Measurements from ENCODE around the gene CNGA3.

DNA sequence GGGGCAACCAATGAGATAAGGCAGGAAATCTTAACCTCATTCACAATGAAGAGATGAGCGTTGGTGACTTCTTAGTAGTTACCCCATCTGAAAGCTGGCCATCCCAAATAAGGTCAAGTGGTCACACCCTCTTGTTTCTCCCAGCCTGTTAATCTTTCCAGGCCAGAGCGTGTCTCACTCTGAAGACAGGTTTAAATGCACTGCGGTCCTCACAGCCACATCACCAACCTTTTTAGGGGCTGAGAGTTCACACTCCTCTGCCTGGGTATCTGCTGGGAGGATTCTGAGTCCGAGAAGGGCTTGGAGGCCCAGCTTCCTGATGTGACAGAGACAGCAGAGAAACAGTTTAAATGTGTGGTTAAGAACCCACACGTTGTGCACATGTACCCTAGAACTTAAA lies 13.3 kb upstream of the CNGA3 start:
- TF ChIP-seq, protein P1, sequence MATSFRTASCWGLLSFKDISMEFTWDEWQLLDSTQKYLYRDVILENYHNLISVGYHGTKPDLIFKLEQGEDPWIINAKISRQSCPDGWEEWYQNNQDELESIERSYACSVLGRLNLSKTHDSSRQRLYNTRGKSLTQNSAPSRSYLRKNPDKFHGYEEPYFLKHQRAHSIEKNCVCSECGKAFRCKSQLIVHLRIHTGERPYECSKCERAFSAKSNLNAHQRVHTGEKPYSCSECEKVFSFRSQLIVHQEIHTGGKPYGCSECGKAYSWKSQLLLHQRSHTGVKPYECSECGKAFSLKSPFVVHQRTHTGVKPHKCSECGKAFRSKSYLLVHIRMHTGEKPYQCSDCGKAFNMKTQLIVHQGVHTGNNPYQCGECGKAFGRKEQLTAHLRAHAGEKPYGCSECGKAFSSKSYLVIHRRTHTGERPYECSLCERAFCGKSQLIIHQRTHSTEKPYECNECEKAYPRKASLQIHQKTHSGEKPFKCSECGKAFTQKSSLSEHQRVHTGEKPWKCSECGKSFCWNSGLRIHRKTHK (tag by site-specific recombination; IDR thresholded peaks at IDR 0.05) = no peak
- no peak for TF ChIP-seq ZNF138 (tag by site-specific recombination; IDR thresholded peaks at IDR 0.05; ENCODE audit: borderline replicate concordance)
- TF ChIP-seq, protein P2, sequence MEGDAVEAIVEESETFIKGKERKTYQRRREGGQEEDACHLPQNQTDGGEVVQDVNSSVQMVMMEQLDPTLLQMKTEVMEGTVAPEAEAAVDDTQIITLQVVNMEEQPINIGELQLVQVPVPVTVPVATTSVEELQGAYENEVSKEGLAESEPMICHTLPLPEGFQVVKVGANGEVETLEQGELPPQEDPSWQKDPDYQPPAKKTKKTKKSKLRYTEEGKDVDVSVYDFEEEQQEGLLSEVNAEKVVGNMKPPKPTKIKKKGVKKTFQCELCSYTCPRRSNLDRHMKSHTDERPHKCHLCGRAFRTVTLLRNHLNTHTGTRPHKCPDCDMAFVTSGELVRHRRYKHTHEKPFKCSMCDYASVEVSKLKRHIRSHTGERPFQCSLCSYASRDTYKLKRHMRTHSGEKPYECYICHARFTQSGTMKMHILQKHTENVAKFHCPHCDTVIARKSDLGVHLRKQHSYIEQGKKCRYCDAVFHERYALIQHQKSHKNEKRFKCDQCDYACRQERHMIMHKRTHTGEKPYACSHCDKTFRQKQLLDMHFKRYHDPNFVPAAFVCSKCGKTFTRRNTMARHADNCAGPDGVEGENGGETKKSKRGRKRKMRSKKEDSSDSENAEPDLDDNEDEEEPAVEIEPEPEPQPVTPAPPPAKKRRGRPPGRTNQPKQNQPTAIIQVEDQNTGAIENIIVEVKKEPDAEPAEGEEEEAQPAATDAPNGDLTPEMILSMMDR (tag by site-specific recombination; IDR thresholded peaks at IDR 0.05) = no peak
- TF ChIP-seq, protein P3, sequence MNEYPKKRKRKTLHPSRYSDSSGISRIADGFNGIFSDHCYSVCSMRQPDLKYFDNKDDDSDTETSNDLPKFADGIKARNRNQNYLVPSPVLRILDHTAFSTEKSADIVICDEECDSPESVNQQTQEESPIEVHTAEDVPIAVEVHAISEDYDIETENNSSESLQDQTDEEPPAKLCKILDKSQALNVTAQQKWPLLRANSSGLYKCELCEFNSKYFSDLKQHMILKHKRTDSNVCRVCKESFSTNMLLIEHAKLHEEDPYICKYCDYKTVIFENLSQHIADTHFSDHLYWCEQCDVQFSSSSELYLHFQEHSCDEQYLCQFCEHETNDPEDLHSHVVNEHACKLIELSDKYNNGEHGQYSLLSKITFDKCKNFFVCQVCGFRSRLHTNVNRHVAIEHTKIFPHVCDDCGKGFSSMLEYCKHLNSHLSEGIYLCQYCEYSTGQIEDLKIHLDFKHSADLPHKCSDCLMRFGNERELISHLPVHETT (tag by site-specific recombination; IDR thresholded peaks at IDR 0.05) = no peak
- TF ChIP-seq, protein P4, sequence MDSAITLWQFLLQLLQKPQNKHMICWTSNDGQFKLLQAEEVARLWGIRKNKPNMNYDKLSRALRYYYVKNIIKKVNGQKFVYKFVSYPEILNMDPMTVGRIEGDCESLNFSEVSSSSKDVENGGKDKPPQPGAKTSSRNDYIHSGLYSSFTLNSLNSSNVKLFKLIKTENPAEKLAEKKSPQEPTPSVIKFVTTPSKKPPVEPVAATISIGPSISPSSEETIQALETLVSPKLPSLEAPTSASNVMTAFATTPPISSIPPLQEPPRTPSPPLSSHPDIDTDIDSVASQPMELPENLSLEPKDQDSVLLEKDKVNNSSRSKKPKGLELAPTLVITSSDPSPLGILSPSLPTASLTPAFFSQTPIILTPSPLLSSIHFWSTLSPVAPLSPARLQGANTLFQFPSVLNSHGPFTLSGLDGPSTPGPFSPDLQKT (IDR thresholded peaks at IDR 0.05; ENCODE audit: borderline replicate concordance, low read depth, low read length) = no peak
- TF ChIP-seq KLF1 (tag by site-specific recombination; IDR thresholded peaks at IDR 0.05) = no peak
- no peak for TF ChIP-seq ZNF76 (tag by site-specific recombination; IDR thresholded peaks at IDR 0.05; ENCODE audit: borderline replicate concordance, low read depth)
- TF ChIP-seq ZNF121 (tag by site-specific recombination; IDR thresholded peaks at IDR 0.05) = no peak
